K562 (cell line): ENCODE data around the gene BAD. TPM values are rescaled to one million over a fixed set of nuclear protein-coding genes. Genes with fewer than 3 reads are reported as not detected.

Source experiments
- ATAC-seq: fragments of 200-7000 bp; cut with Tn5 transposase; 3 replicates; pipeline ENCODE4 v1.9.1; 2020; ENCODE audit warnings: moderate library complexity
- BruUV-seq: library from RNA; stranded (reverse); fragments of 400-500 nt; replicated peaks from 2 replicates; lab custom pipeline; 2021; lab: Mats Ljungman, UMichigan
- CTCF ChIA-PET: fragments of 300-600 bp; formaldehyde crosslinking; extraction: SDS; loops from one replicate; lab custom pipeline; 2021; ENCODE audit warnings: low intra/inter-chr PET ratio; lab: Yijun Ruan, JAX
- POLR2A ChIA-PET: fragments of 300-600, 350-650 bp; sonication (Branson Sonifier 250); formaldehyde crosslinking; extraction: SDS; loops from one replicate; lab custom pipeline; 2021; ENCODE audit warnings: antibody characterized with exemption, inconsistent platforms; lab: Yijun Ruan, JAX
- DNase-seq, 4 experiments: peaks; one replicate each; pipeline versions ENCODE4 v3.0.0 to v3.0.0-alpha.2; 2011 to 2018; ENCODE audit warnings: low spot score in 3 of 4, mixed read lengths in 3 of 4; ENCODE audit errors: extremely low read depth in 1 of 4
- FAIRE-seq: peaks from 2 replicates; lab custom pipeline; 2011; peaks lifted over from hg19 to GRCh38; lab: Jason Lieb, UNC
- H2AFZ ChIP-seq: 2 replicates; pipeline ENCODE4 v1.6.0; 2011; ENCODE audit warnings: low read depth, low read length, control low read depth, inconsistent platforms
- H3K27ac ChIP-seq: fragments of 200-600 bp; 3 replicates; pipeline ENCODE4 v1.8.0; 2011; ENCODE audit warnings: low read depth, mild to moderate bottlenecking, control low read depth, inconsistent platforms, low read length, moderate library complexity, mixed read lengths; ENCODE audit errors: extremely low read depth
- H3K27me3 ChIP-seq, 2 experiments: fragments of 300-600 bp in 1 of 2; 2 replicates in 1 of 2; 3 replicates in 1 of 2; pipeline versions ENCODE4 v1.6.0 to v1.8.0; 2011; ENCODE audit warnings: inconsistent platforms in 2 of 2, low read length in 2 of 2, mild to moderate bottlenecking in 1 of 2, mixed read lengths in 1 of 2, moderate library complexity in 1 of 2; ENCODE audit not compliant: control insufficient read depth in 2 of 2, insufficient read depth in 2 of 2
- H3K36me3 ChIP-seq: fragments of 300-600 bp; 3 replicates; pipeline ENCODE4 v1.8.0; 2011; ENCODE audit warnings: mild to moderate bottlenecking, low read length, inconsistent platforms; ENCODE audit not compliant: control insufficient read depth, insufficient read depth
- H3K4me1 ChIP-seq, 2 experiments: fragments of 200-600 bp in 1 of 2; replicated peaks in 1 of 2; 2 replicates in 1 of 2; 3 replicates in 1 of 2; pipeline versions ENCODE4 v1.5.1 to v1.8.0; 2011; ENCODE audit warnings: inconsistent platforms in 2 of 2, low read length in 2 of 2, mild to moderate bottlenecking in 1 of 2, mixed read lengths in 1 of 2, moderate library complexity in 1 of 2; ENCODE audit not compliant: control insufficient read depth in 2 of 2, insufficient read depth in 2 of 2
- H3K4me2 ChIP-seq: 2 replicates; pipeline ENCODE4 v1.6.1; 2011; ENCODE audit warnings: low read length, control low read depth, inconsistent platforms, mixed read lengths; ENCODE audit not compliant: insufficient read depth
- H3K4me3 ChIP-seq: fragments of 200-600 bp; sonication (generic), shearing (Covaris generic); 2 replicates; pipeline ENCODE4 v1.5.1; 2016; ENCODE audit warnings: control low read depth, inconsistent platforms
- H3K79me2 ChIP-seq: fragments of 200-600 bp; 3 replicates; pipeline ENCODE4 v1.8.0; 2011; ENCODE audit warnings: low read length, inconsistent platforms; ENCODE audit not compliant: control insufficient read depth, insufficient read depth
- H3K9ac ChIP-seq, 2 experiments: 2 replicates each; pipeline versions ENCODE4 v1.6.0 to v1.6.1; 2011; ENCODE audit warnings: low read depth in 2 of 2, low read length in 2 of 2, control low read depth in 1 of 2, inconsistent platforms in 1 of 2, mild to moderate bottlenecking in 1 of 2, mixed read lengths in 1 of 2; ENCODE audit not compliant: insufficient read depth in 1 of 2
- H3K9me1 ChIP-seq: one replicate; pipeline ENCODE4 v1.6.0; 2011; ENCODE audit warnings: inconsistent platforms, mild to moderate bottlenecking, low read length, moderate library complexity; ENCODE audit not compliant: control insufficient read depth, insufficient read depth
- H3K9me3 ChIP-seq: replicated peaks from 2 replicates; pipeline ENCODE4 v1.5.1; 2011; ENCODE audit warnings: low read depth, low read length, inconsistent platforms; ENCODE audit not compliant: control insufficient read depth, insufficient read depth
- H4K20me1 ChIP-seq: replicated peaks from 2 replicates; pipeline ENCODE4 v1.6.1; 2011; ENCODE audit warnings: low read length, inconsistent platforms, mixed read lengths; ENCODE audit not compliant: control insufficient read depth, insufficient read depth
- BCOR ChIP-seq: fragments of 450-650 bp; IDR thresholded peaks from 2 replicates; pipeline ENCODE4 v1.6.1; 2016
- CREB1 ChIP-seq, 2 experiments: sonication (generic) in 1 of 2; formaldehyde crosslinking in 1 of 2; IDR thresholded peaks; 2 replicates each; pipeline versions ENCODE4 v1.6.1 to v1.8.0; 2012 to 2022; ENCODE audit warnings: inconsistent platforms in 1 of 2, mild to moderate bottlenecking in 1 of 2, missing genetic modification reagents in 1 of 2, moderate library complexity in 1 of 2
- EP400 ChIP-seq: fragments of 450-650 bp; IDR thresholded peaks from 2 replicates; pipeline ENCODE4 v1.6.1; 2017; ENCODE audit warnings: antibody characterized with exemption, mild to moderate bottlenecking, moderate library complexity
- HDAC3 ChIP-seq: fragments of 450-650 bp; IDR thresholded peaks from 2 replicates; pipeline ENCODE4 v1.6.1; 2018; ENCODE audit warnings: borderline replicate concordance, mild to moderate bottlenecking, moderate library complexity; ENCODE audit not compliant: partially characterized antibody
- RBBP5 ChIP-seq: fragments of 200-600 bp; sonication (generic); IDR thresholded peaks from 2 replicates; pipeline ENCODE4 v1.6.1; 2012; ENCODE audit warnings: borderline replicate concordance, mild to moderate bottlenecking, low read length, control low read depth, inconsistent platforms; ENCODE audit not compliant: insufficient read depth, poor library complexity, severe bottlenecking
- whole genome bisulfite sequencing: fragments of 100-300 bp; shearing (Covaris generic); methylation state at CpG from one replicate; pipeline ENCODE4 v1.1.6; 2016; ENCODE audit warnings: low coverage, mixed read lengths; ENCODE audit not compliant: insufficient coverage; ENCODE audit errors: missing lambda C conversion rate; 5-methylcytosine and 5-hydroxymethylcytosine counted together
- in situ Hi-C: fragments of 300-500 bp; cut with MboI; formaldehyde crosslinking; loops from 4 replicates; pipeline ENCODE4 v1.15.0; 2018; ENCODE audit warnings: inconsistent platforms, mixed read lengths
- intact Hi-C: fragments of 100-400 bp; cut with micrococcal nuclease; formaldehyde crosslinking; loops from 2 replicates; pipeline ENCODE4 v1.14.2; 2022
- polyA plus RNA-seq, 8 experiments: library from polyadenylated mRNA; depleted of rRNA in 4 of 8; stranded (reverse) in 5 of 8; unstranded in 3 of 8; fragments of >200 nt; fragmentation: Nextera tagmentation in 2 of 8; fragmentation: Illumina TruSeq in 1 of 8; extraction: Ambion mirVana in 2 of 8; extraction: Trizol in 1 of 8; gene quantifications; 2 replicates each; pipeline versions ENCODE4 v1.2.1 to v1.2.3, GENCODE V29; 2011 to 2014; ENCODE audit warnings: inconsistent platforms in 1 of 8, missing spikeins in 1 of 8
- total RNA-seq, 7 experiments: library from RNA; depleted of rRNA in 6 of 7; stranded (reverse); fragments of >200 nt in 6 of 7; fragmentation: Illumina TruSeq in 2 of 7; extraction: Trizol in 2 of 7; gene quantifications; 2 replicates each; pipeline versions ENCODE4 v1.2.1 to v1.2.3, GENCODE V29; 2011 to 2021; ENCODE audit warnings: low replicate concordance in 1 of 7
- TF ChIP-seq, protein P1 (sequence below): fragments of 250-450 bp; sonication (Bioruptor Pico); IDR thresholded peaks from 2 replicates; pipeline ENCODE4 v1.8.0; 2022; ENCODE audit warnings: inconsistent platforms, mild to moderate bottlenecking, moderate library complexity, borderline replicate concordance
- TF ChIP-seq, protein P2 (sequence below), 2 experiments: fragments of 450-650 bp in 1 of 2; sonication (generic) in 1 of 2; formaldehyde crosslinking in 1 of 2; IDR thresholded peaks; 2 replicates each; pipeline versions ENCODE4 v1.7.1 to v1.9.0; 2016 to 2022; ENCODE audit warnings: inconsistent platforms in 1 of 2, mild to moderate bottlenecking in 1 of 2, missing genetic modification reagents in 1 of 2

BAD gene
- total and polyA plus RNA-seq, 9 of the 15 experiments (the other 6 are each of a cell fraction or from before 2014, with no cell fraction given) = 0.61 to 45.6 (median 11.8) TPM

DNA sequence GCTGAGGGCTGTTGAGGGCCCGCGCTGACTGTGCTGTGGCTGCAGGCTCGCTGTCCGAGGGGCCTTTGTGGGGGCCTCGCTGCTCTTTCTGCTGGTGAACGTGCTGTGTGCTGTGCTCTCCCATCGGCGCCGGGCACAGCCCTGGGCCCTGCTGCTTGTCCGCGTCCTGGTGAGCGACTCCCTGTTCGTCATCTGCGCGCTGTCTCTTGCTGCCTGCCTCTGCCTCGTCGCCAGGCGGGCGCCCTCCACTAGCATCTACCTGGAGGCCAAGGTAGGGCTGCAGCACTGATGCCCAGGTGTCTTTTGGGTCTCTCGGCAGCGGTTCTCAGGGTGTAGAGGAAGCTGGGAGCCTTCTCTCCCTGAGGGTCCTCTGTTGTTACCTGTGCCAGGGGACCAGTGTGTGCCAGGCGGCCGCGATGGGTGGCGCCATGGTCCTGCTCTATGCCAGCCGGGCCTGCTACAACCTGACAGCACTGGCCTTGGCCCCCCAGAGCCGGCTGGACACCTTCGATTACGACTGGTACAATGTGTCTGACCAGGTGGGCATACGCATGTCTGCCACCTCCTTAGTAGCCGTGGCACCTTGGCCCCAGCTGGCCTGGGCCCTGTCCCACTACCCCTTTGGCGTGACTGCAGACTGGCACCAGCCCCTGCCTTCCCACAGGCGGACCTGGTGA is 3.3 kb upstream of the BAD start (continued):
- no peak for TF ChIP-seq HDAC3
- no peak for TF ChIP-seq EP400
- TF ChIP-seq, all 486 proteins: peak for 2

DNA sequence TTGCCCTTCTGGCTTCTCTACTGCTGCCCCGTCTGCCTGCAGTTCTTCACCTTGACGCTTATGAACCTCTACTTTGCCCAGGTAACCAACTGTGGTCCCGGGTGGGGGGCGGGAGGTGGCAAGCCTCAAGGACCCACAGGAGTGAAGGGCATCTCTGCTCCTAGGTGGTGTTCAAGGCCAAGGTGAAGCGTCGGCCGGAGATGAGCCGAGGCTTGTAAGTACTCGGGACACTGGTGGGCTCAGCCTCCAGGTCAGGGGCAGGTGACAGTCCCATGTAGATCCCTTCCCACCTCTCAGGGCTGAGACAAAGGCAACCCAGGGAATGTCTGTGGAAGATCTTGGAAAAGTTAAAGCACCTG is 2.3 kb upstream of the BAD start:
- Histone ChIP-seq H4K20me1 (no peaks in the 10 kb centered on the region), H3K4me1 (peaks cover 7 to 54% of the 10 kb centered on the region in 2 experiments; a peak in 4 of 5 replicates), H3K9ac (peak overlapping the region in 1 of 2 experiments; percentile 93; a peak in 2 of 4 replicates), H3K79me2 (peaks cover 12% of the 10 kb centered on the region; the same call in 1 of the 3 replicates), H2AFZ (no peak overlapping the region), H3K36me3 (peaks cover 4% of the 10 kb centered on the region; the same call in 1 of the 3 replicates), H3K27ac (no peak overlapping the region), H3K9me3 (no peaks in the 10 kb centered on the region), H3K4me3 (no peak overlapping the region), H3K4me2 (no peak overlapping the region), H3K9me1 (no peaks in the 10 kb centered on the region), H3K27me3 (peaks cover 0 to 7% of the 10 kb centered on the region in 2 experiments; a peak in 1 of 5 replicates)
- ChIA-PET POLR2A (interaction anchor here (0.6 to 0.9 kb wide), 2 partner anchors 17 to 36 kb away, joined by 3 to 8 read pairs; no protein-coding TSS in a partner anchor), CTCF (no interaction called here)
- no peak for DNase-seq
- BruUV-seq = no TSS peak
- in situ Hi-C loops = no loop called here
- FAIRE-seq = no peak
- no peak for ATAC-seq
- WGBS = 73% methylated on average over 7 of the region's 9 CpGs
- intact Hi-C loops = no loop called here
- TF ChIP-seq, protein P1, sequence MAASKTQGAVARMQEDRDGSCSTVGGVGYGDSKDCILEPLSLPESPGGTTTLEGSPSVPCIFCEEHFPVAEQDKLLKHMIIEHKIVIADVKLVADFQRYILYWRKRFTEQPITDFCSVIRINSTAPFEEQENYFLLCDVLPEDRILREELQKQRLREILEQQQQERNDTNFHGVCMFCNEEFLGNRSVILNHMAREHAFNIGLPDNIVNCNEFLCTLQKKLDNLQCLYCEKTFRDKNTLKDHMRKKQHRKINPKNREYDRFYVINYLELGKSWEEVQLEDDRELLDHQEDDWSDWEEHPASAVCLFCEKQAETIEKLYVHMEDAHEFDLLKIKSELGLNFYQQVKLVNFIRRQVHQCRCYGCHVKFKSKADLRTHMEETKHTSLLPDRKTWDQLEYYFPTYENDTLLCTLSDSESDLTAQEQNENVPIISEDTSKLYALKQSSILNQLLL (CRISPR knock-in tag) = no peak
- TF ChIP-seq, protein P2, sequence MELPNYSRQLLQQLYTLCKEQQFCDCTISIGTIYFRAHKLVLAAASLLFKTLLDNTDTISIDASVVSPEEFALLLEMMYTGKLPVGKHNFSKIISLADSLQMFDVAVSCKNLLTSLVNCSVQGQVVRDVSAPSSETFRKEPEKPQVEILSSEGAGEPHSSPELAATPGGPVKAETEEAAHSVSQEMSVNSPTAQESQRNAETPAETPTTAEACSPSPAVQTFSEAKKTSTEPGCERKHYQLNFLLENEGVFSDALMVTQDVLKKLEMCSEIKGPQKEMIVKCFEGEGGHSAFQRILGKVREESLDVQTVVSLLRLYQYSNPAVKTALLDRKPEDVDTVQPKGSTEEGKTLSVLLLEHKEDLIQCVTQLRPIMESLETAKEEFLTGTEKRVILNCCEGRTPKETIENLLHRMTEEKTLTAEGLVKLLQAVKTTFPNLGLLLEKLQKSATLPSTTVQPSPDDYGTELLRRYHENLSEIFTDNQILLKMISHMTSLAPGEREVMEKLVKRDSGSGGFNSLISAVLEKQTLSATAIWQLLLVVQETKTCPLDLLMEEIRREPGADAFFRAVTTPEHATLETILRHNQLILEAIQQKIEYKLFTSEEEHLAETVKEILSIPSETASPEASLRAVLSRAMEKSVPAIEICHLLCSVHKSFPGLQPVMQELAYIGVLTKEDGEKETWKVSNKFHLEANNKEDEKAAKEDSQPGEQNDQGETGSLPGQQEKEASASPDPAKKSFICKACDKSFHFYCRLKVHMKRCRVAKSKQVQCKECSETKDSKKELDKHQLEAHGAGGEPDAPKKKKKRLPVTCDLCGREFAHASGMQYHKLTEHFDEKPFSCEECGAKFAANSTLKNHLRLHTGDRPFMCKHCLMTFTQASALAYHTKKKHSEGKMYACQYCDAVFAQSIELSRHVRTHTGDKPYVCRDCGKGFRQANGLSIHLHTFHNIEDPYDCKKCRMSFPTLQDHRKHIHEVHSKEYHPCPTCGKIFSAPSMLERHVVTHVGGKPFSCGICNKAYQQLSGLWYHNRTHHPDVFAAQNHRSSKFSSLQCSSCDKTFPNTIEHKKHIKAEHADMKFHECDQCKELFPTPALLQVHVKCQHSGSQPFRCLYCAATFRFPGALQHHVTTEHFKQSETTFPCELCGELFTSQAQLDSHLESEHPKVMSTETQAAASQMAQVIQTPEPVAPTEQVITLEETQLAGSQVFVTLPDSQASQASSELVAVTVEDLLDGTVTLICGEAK (IDR thresholded peaks at IDR 0.05) = no peak
- TF ChIP-seq, protein P2 (CRISPR knock-in tag; IDR thresholded peaks at IDR 0.05) = no peak
- TF ChIP-seq CREB1 (IDR thresholded peaks at IDR 0.05) = no peak
- no peak for TF ChIP-seq CREB1 (CRISPR knock-in tag; IDR thresholded peaks at IDR 0.05)
- TF ChIP-seq RBBP5 = no peak
- no peak for TF ChIP-seq BCOR
